NT2/D1 (cell line): ENCODE results near the gene SLC4A11.

Source experiments
- DNase-seq: peaks from one replicate; pipeline ENCODE4 v3.0.0-alpha.2; 2011; ENCODE audit warnings: low read depth, low spot score
- H3K27me3 ChIP-seq: 2 replicates; pipeline ENCODE4 v1.6.0; 2011; ENCODE audit warnings: mild to moderate bottlenecking; ENCODE audit not compliant: insufficient read length, insufficient read depth
- H3K36me3 ChIP-seq: 2 replicates; pipeline ENCODE4 v1.6.1; 2011; ENCODE audit warnings: mild to moderate bottlenecking, low read length, mixed read lengths; ENCODE audit not compliant: insufficient read depth, insufficient read length
- H3K4me1 ChIP-seq: 2 replicates; pipeline ENCODE4 v1.5.1; 2011; ENCODE audit not compliant: insufficient read depth, insufficient read length
- H3K4me3 ChIP-seq: 2 replicates; pipeline ENCODE4 v1.5.1; 2011; ENCODE audit warnings: low read depth; ENCODE audit not compliant: insufficient read length
- H3K9ac ChIP-seq: 2 replicates; pipeline ENCODE4 v1.6.0; 2011; ENCODE audit warnings: low read depth; ENCODE audit not compliant: insufficient read length
- H3K9me3 ChIP-seq: 2 replicates; pipeline ENCODE4 v1.5.1; 2011; ENCODE audit warnings: mild to moderate bottlenecking, low read length; ENCODE audit not compliant: insufficient read depth
- SUZ12 ChIP-seq: IDR thresholded peaks from 2 replicates; pipeline ENCODE4 v1.6.1; 2011; ENCODE audit not compliant: insufficient read length, insufficient read depth; ENCODE audit errors: extremely low read depth
- YY1 ChIP-seq: IDR thresholded peaks from 2 replicates; pipeline ENCODE4 v1.6.1; 2011; ENCODE audit not compliant: insufficient read length, insufficient read depth
- ZNF274 ChIP-seq: IDR thresholded peaks from 2 replicates; pipeline ENCODE4 v1.6.1; 2011; ENCODE audit warnings: mild to moderate bottlenecking, low read depth, low read length

Gene SLC4A11

GRCh38 chr20:3238616-3239025 lies 369 bp downstream of the SLC4A11 start:
- no peak for DNase-seq
- peaks cover 2% of the 10 kb centered on the region for H3K36me3 ChIP-seq

GRCh38 chr20:3237958-3238615 lies 903 bp downstream of the SLC4A11 start:
- Histone ChIP-seq H3K9ac (peak overlapping the region; percentile 83), H3K4me3 (peak overlapping the region; percentile 75), H3K27me3 (peaks cover 54% of the 10 kb centered on the region), H3K9me3 (no peaks in the 10 kb centered on the region), H3K36me3 (peaks cover 7% of the 10 kb centered on the region), H3K4me1 (peaks cover 9% of the 10 kb centered on the region)
- TF ChIP-seq ZNF274: no peak
- TF ChIP-seq SUZ12: peak; percentile 60
- no peak for DNase-seq

More at GRCh38 chr20:3238616-3239025, 369 bp downstream of the SLC4A11 start:
- Histone ChIP-seq H3K9ac (peak overlapping the region; percentile 83), H3K27me3 (peaks cover 54% of the 10 kb centered on the region), H3K9me3 (no peaks in the 10 kb centered on the region), H3K4me3 (peak overlapping the region; percentile 75), H3K4me1 (peaks cover 9% of the 10 kb centered on the region)
- no peak for TF ChIP-seq SUZ12
- no peak for TF ChIP-seq ZNF274
- TF ChIP-seq YY1: no peak

DNA sequence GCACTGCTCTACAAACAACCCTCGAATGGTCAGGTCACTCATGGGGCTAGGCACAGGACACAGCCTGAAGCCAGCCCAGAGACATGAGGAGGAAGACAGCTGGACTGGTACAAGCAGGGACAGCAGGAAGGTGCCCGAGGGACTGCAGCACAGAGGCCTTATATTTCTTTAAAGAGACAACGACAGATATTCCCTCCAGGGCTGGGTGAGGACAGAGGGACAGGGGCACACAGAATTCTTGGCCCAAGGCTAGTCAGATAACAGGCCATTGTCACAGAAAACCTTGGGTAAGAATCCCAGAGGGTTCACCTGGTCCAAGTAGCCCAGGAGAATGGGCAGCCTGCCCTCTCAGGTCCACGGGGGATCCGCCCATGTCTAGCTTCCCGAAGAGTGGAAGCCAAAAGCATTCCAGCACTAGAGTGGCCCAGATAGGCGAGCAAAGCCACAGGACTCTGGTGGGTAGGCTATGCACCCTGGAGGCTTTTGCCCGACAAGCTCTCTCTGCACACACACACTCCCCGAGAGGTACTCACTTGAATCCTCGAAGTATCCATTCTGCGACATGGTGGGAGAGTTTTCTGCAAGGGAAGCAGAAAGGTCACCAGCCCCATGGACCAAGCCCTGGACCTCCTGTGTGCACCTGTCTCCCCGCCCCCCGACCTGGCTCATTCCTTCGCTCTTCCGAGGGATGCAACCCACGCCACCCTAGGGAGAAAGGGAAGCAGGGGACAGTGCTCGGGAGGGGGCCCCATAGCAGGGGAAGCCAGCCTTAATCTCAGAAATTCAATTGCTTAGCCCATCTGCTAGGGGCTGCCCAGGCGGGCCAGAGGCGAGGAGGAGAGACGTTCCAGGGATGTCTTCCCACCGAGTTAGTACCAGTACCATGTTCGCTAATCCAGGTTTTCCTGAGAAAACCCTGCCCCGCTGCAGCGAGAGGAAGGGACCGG lies 1.7 kb downstream of the SLC4A11 start:
- Histone ChIP-seq H3K9me3 (no peaks in the 10 kb centered on the region), H3K4me1 (peaks cover 9% of the 10 kb centered on the region), H3K9ac (peak overlapping the region; percentile 83), H3K36me3 (peaks cover 8% of the 10 kb centered on the region), H3K27me3 (peaks cover 54% of the 10 kb centered on the region), H3K4me3 (peak overlapping the region; percentile 75)
- no peak for DNase-seq
- TF ChIP-seq ZNF274 (no peak), YY1 (no peak), SUZ12 (no peak)

GRCh38 chr20:3235666-3236324 lies 3.2 kb downstream of the SLC4A11 start:
- DNase-seq: no peak
- Histone ChIP-seq H3K4me1 (peaks cover 7% of the 10 kb centered on the region), H3K36me3 (peaks cover 8% of the 10 kb centered on the region), H3K27me3 (peaks cover 46% of the 10 kb centered on the region), H3K4me3 (no peak overlapping the region), H3K9ac (no peak overlapping the region), H3K9me3 (no peaks in the 10 kb centered on the region)
- TF ChIP-seq YY1: no peak
- TF ChIP-seq SUZ12: no peak
- no peak for TF ChIP-seq ZNF274

DNA sequence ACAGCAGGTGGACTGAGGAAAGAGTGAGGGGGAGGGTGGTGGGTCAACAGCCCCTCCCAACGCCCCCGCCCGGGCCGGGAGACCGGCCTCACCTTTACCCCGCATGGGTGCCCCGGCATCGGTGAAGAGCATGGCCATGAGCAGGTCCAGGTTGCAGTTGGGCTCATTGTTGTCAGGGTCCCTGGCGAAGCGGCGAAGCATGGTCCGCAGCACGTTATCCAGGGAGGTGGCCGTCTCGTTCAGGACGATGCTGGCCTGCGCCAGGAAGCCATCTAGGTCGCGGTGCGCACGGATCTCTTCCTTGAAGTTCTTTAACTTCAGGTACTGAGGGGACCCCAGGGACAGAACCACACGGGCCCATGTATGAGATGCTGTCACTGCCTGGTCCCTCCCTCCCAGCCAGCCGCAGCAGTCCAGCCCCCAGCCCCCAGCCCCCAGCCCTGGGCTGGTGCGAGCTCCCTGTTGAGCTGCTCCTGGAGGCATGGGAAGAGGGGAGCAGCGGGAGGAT lies 4.9 kb downstream of the SLC4A11 start:
- Histone ChIP-seq H3K4me3 (no peak overlapping the region), H3K9me3 (no peaks in the 10 kb centered on the region), H3K36me3 (peaks cover 16% of the 10 kb centered on the region), H3K9ac (no peak overlapping the region), H3K27me3 (peaks cover 34% of the 10 kb centered on the region), H3K4me1 (peaks cover 7% of the 10 kb centered on the region)
- TF ChIP-seq YY1: no peak
- TF ChIP-seq ZNF274: no peak
- no peak for TF ChIP-seq SUZ12
- DNase-seq: no peak

- Histone ChIP-seq H3K4me3 (no peak overlapping the region), H3K9me3 (no peaks in the 10 kb centered on the region), H3K9ac (no peak overlapping the region), H3K4me1 (peaks cover 7% of the 10 kb centered on the region), H3K36me3 (peaks cover 18% of the 10 kb centered on the region), H3K27me3 (peaks cover 28% of the 10 kb centered on the region)
- TF ChIP-seq ZNF274 (no peak), YY1 (no peak), SUZ12 (no peak)
- DNase-seq: no peak
Measured at GRCh38 chr20:3233131-3233990, 5.6 kb downstream of the SLC4A11 start.
